Kidney tubule cell (primary cell): ENCODE data around the gene CYSLTR2.

Experiments
- DNase-seq: peaks from one replicate; pipeline ENCODE4 v3.0.0-alpha.2; 2018; ENCODE audit warnings: low spot score

Gene CYSLTR2, protein sequence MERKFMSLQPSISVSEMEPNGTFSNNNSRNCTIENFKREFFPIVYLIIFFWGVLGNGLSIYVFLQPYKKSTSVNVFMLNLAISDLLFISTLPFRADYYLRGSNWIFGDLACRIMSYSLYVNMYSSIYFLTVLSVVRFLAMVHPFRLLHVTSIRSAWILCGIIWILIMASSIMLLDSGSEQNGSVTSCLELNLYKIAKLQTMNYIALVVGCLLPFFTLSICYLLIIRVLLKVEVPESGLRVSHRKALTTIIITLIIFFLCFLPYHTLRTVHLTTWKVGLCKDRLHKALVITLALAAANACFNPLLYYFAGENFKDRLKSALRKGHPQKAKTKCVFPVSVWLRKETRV

DNA sequence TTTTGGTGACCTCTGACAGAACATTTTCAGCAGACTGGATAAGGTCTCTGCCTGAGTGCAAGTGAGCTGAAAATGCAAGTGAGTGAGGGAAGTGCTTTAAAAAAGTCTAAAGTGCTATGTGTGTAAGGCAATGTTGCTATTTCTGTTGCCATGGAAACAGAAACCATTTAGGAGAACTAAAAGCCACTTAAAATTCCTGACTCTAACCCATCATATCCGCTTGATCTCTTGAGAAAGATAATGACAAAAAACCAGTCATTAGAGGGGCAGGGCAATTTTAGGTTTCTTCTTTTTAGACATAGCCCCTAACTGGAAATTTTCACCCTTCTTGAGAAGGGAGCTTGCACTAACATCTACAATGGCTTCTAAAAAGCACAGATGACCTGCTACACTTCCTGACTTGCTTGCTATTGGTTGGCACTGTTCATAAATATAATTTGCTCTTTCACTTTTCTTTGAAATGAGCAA lies at the start of gene CYSLTR2:
Gene CYSLTR2, plus strand, starts transcription at position 458 of the 468 bp plus-strand sequence. CDS start 52,889 bp downstream, outside the sequence.
- peak; percentile 24 for DNase-seq

DNA sequence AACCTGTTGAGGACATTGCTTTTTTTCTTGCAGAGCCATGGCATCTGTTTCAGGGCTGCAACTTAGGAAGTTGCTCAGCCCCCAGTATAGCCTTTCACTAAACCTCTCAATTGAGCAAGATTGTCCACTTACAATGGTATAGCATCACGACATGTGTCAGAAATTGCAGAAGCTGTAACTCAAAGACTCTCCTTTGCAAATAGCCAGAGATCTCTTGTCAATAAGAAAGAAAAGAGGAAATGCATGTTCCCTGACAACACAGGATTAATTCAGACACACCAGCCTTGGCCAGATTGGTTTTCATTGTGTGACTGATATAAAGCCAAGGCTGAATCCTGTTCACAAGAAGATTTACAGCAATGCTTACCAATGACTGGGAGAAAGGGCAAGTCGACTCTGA lies 38.7 kb upstream of the CYSLTR2 start:
- DNase-seq = no peak

DNA sequence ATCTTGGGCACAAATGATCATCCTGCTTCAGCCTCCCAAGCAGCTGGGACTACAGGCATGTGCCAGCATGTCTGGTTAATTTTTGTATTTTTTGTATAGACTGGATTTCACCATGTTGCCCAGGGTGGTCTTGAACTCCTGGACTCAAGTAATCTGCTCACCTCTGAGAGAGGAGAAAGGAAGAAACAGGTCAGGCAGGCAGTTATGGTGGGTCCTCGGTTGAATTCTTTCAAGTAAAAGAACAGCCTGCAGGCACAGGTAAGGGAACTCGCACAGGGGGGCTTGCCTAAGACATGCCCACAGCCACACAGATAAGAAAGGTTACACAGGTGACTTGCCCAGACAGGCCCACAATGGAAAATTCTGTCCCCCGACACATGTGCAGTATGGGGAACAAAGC lies 34.8 kb upstream of the CYSLTR2 start:
- DNase-seq = no peak

DNA sequence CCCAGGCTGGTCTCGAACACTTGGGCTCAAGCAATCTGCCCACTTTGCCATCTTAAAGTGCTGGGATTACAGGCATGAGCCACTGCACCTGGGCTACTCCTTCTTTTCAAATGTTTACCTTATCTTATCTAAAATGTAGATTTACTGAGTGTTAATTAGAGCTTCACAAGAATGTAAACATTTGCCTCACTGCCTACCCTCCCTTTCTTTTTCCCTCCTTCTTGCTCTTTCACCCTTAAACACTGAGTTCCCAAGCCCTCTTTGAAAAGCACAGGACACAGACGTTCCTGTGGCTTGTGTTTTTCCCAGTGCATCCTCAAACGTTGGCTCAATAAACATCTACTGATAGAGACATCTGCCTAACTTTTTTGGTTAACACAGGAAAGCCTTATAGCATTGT lies 32.7 kb upstream of the CYSLTR2 start:
- DNase-seq = no peak

DNA sequence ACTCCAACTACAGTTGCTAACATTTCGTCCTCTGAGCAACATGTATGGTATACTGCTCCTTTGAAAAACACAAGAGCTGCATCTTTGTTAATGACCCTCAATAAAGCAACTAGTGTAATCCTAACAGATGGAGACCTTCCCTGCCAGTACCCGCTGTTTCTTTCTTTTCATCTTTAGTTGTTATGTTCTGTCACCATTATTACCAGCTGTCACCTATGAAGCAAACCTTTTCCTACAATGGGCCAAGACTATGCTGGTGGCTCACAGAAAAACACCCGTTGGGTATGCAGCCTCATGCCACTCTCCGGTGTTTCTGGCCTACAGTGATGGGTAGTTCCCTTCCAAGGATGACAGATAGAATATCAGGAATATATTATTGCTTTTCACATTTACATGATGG lies 29.7 kb upstream of the CYSLTR2 start:
- DNase-seq = no peak

DNA sequence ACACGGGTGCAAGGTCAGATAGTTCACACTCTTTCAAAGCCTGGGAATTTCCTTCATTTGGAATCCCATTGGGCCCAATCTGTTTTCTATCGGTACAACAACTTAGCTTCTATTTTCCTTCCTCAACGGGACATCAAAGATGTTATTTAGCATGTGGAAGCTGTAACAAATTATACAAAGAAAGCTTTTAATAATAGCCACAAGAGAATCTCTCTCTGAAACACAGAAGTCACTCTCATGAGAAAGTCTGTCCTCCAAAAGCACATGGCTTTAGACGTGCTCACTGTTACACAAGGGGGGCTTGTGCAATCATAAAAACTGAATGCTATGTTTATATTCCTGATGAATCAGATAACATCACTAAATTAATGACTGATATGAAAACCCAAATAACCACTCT lies 28.9 kb upstream of the CYSLTR2 start:
- DNase-seq = no peak

DNA sequence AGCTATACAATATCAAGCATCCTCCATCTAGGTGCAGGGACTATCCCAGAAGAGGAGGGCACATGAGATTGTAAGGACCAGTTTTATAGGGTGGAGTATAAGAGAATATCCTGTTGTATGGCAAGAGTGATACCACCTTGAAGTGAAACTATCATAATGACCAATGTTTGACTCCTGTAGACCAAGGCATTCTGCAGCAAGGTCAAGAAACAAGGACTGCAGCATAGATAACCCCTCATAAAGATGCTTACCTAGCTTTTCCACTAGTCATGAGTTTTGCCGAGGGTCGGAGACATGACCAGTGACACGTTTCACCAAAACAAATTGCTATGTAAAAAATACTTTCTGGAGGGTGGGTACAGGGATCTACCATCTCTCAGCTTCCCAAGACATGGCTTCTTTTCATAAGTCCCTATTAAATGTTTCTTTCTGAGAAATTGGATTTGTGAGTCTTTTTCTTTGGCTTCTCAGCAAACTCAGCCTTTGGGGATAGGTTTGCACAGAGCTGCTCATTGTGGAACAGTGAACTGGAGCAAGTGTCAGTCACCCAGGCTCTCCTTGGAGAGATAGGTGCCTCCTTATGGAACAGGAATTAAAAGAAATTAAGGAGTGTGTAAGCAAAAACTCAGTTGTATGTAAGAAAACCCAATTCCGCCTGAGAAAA lies 28.2 kb upstream of the CYSLTR2 start:
- no peak for DNase-seq

DNA sequence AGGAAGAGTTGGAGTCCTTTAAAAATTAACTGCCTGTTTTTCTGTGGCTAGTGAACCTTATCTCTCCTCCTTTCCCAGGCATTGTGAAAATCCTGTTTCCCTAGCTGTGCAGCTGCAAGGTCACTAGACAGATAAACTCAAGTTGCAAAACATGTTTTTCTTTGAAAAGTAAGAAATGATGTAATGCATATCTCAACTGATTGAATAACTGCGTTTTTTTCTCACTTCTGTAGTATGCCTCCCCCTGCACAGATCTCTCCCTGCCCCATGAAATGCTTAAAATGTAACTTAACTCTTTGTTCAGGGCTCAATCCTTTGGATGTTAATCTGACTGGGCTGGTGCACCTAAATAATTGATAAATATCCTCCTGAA lies 27.7 kb upstream of the CYSLTR2 start:
- DNase-seq = peak; percentile 59

DNA sequence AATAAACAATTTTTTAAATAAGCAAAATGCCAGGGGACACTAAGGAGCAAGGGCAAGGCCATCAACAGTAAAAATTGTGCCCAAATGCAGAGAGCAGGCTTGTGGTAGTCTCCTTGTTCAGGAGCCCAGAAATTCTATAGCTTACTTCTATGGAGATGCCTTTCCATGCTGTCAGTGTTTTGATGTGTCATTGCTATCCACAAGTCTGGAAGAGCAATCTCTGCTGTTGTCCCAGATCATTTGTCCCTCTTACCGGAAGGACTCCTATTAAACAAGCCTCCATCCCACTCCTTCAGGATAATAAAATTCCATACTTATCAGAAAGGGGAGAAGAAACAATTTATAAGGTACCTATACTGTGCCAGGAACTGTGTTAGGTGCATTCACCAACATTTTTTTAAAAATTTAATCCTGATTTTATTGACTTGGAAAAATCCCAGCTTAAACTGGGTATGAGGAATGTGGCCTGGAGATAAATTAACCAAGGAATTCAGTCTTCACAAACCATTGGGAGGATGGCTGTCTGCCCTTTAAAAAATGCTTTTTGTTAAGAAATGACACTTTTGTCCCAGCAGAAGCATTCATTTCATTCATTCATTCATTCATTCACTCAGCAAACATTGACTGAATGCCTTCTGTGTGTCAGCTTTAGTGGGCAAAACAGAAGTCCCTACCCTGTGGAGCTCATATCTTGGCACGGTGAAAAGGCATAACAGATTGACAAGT lies 26.8 kb upstream of the CYSLTR2 start:
- DNase-seq = peak; percentile 22

DNA sequence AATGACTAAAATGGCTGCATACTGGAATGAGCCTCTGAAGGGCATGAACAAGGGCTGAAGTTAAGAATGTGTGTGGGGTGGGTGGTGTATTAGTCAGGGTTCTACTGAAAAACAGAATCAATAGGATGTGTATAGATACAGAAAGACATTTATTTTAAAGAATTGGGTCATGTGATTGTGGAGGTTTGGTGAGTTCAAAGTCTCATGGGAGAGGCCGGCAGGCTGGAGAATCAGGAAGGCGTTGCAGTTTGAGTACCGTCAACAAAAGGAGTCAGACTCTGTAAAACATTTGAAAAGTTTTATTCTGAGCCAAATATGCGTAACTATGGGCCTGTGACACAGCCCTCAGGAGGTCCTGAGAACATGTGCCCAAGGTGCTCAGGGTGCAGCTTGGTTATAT lies 24.5 kb upstream of the CYSLTR2 start:
- no peak for DNase-seq

DNA sequence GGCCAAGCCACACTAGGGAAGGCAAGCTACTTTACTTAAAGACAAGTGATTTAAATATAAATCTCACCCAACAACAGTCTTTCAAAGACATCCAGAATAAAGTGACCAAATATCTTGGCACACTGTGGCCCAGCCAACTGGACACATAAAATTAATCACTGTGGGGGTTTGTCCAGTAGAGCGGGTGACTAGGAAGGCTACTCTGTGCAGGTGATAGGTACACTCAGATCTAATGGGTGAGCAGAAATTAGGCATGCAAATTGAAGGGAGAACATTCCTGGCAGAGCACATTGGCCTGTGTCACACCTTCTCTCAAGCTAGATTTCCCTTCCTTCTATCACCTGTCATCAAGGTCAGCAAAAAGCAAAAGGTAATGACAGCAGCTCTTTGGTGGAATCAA lies 23.4 kb upstream of the CYSLTR2 start:
- no peak for DNase-seq

DNA sequence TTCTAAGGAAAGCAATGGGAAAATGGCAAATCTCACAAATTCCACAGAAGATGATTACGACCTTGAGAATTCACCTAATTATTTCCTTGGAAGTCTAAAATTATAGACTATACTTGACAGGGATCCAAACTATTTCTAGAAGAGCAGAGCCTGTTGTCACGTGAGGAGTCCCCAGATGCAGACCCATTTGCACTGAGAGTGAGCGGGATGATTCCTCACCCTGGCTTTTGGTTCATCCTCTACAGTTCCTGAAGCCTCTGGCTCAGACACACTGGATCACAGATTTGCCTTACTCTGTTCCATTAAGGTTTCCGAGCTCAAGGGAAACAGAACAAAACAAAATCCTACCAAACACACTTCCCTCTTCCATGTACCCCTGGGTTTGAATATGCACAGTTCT lies 23.0 kb upstream of the CYSLTR2 start:
- no peak for DNase-seq

DNA sequence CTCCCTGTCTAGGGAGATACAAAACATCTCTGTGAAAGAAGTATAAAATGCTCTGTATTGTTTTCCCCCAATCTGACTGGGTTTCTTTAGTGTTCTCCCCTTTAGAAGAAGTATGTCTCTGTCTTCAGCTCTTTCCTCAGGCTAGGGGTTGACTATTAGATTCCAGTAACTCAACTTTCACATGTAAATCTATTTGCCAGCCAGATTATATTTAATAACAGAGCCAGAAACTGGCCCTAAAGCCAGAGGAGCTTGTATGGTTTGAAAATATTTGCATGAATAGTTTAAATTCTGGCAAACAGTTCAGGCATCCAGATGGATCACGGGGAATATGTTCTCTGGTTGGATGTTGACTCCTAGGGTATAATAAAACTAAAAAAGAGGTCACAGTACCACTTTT lies 22.3 kb upstream of the CYSLTR2 start:
- no peak for DNase-seq

DNA sequence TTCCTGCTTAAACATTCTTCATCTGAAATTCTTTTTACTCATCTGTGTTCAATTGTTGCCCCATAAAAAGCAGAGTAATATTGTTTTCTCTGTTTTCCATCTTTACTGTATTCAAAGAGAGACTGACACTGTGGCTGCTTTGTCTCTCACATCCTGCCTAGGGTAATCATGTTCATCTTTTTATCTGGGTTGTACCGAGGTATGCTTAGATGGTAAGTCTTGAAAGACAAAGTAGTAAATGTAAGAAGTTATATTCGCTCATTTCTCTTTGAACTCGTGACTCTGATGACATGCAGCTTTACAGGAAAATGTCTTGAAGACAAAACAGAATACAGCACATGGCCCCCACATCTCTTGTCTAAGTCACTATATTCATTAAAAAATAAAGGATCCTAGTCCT lies 20.0 kb upstream of the CYSLTR2 start:
- DNase-seq = no peak

DNA sequence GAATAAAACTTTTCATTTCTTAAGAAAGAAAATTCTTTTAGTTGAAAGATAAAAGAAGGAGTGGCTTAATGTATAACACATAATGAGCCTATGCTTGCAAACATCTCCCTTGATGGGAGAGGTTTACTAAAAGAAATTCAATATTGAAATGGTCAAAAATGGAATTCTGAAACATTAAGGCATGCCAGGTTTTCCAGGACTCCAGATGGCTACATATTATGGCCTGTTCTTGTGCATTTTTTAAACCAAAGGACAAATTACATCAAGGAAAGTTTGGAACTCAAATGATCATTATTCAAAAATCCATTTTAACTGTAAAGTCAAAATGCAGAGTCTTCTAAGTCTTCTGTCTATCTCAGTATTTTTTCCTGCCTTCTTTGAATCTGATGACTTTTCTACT lies 19.1 kb upstream of the CYSLTR2 start:
- DNase-seq = no peak

DNA sequence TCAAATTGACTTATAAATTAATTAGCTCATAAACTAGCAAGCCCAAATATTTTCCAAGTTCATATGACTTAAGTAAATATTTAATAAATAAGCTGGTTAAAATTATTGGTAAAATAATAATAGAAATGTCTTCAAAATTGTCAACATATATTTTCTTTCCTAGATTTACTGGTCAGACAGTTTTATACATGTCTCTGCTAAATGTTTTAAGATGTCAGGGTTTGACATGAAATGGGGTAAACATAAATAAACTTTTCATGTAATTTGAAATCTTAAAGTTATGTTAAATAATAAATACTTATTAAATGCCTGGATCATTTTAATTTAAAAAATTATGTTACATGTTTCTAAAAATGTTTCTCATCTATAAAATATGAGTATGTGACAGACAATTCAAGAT lies 18.3 kb upstream of the CYSLTR2 start:
- no peak for DNase-seq

DNA sequence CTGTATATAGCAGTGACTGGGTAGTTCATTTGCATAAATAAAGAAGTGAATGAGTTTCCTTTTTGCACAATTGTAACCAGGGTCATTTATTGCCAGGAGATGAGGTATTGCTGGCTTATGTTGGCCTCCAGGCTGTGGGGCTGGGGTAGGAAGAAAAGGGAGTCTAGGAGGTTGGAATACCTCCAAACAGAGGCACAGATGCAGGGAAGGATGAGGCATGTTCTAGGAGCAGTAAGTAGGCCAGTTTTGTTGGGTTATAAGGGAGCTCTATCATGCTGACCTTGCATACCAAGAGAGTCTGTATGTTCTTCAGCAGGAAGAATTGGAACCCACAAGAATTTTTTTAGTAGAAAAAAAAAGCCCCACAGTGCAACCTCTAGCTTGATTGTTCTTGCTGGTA lies 17.2 kb upstream of the CYSLTR2 start:
- peak; percentile 54 for DNase-seq

DNA sequence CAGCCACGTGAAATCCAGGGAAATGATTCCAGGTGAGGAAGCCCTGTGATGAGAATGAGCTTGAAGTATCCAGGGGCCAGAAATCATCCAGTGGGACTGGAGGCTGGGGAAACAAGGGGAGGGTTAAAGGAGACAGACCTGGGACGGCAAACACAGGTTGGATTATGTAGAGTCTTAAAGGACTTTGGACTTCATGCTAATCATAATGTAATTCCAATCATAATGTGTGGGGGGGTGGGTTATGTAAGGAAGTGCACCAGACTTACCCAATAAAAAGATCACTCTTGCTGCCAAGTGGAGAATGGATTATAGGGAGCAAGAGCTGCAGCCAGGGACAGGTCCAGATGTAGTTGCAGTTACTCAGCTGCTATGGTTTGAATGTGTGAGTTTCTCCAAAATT lies 16.1 kb upstream of the CYSLTR2 start:
- no peak for DNase-seq

DNA sequence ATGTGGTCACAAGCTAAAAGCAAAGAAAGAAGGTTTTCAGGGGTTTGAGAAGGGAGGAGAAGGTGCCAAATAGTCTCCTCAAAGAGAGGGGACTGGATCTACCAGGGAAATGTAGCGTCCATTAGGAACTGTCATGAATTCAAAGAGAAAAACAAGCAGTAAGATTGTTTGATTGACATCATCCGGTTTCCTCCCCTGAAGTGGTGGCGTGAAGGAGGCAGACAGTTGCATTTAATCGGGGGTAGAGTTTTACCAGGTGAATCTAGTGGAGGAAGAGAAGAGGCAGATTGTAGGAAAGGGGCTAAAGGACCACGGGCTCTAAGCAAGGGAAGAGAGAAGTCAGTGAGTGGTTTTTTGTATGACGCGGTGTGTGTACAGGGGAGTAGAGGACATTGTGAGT lies 13.0 kb upstream of the CYSLTR2 start:
- DNase-seq = no peak

DNA sequence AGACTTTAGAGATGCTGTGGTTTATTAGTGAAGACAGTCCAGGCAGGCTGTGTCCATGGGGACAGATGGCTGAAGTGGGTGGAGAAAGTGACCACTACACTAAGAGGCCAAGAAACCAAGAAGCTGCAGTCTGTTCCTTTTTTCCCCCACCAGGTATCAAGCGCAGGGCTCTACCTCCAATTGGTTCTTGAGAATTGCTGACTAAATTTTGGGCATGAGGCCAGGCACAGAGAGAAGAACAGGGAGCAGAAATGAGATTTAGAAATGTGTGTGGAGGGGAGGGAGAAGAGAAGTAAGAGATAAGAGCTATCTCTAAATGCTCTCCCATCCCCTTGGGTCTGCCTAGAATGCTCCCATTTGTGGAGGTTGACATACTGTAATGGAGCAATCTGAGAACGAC lies 12.3 kb upstream of the CYSLTR2 start:
- DNase-seq = no peak

DNA sequence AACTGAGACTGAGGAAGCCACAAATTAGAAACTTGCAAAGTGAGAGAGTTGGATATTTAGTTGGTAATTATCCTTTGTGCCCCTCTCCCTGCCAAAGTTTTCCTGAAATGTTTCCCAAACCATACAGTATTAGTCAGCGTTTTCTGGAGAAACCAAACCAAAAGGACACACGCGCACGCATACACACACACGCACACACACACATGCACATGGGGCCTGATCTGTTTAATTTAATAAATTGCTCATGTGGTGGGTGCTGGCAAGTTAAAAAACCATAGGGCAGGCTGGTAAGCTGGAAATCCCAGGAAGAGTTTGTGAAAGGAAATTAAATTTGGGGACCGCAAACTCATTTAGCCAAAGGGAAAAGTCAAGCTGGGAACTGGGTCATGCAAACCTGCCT lies 11.7 kb upstream of the CYSLTR2 start:
- DNase-seq = no peak

DNA sequence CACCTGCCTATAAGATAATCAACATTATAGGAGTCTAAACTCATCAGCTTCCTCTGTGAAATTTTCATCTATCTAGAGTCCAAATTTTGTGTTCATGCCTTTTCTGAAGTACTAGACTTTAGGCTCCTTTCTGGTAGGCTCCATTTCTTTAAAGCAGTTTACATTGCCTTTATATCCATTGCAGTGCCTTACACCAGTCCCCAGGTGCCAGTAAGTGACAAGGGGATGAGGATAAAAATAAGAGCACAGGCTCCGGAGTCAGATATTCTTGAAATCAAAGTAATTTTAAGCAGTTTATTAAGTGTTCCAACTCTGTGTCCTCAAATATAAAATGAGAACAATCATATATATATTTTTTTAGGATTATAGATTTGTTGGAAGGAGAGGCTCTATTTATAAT lies 10.6 kb upstream of the CYSLTR2 start:
- no peak for DNase-seq

DNA sequence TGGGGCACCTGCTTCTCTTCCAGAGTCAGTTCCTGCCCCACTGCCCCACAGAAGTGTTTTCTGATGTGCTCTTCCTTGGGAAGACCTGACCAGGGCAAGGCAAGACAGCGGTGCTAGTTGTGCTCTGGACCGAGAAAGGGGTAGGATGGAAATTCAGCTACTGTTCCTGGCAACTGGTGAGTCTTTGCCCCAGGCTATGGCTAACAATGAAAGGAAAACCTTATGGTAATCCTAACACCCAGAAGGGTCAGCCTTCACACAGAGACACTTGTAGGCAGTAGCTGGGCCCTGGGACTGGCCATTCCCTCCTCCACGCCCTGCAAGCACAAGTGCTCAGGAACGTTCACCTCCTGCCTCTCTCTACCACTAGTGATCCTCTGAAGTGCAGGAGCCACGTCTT lies 9.6 kb upstream of the CYSLTR2 start:
- no peak for DNase-seq
